Smooth muscle cell of trachea (primary cell): Measurements from ENCODE around the gene KRTAP9-8. TPM values are rescaled to one million over a fixed set of nuclear protein-coding genes. Genes with fewer than 3 reads are reported as not detected.

Experiments
- total RNA-seq: library from RNA; depleted of rRNA; stranded (reverse); fragments of >200 nt; gene quantifications from 2 replicates; pipeline ENCODE4 v1.2.1, GENCODE V29; 2014

KRTAP9-8 gene, protein sequence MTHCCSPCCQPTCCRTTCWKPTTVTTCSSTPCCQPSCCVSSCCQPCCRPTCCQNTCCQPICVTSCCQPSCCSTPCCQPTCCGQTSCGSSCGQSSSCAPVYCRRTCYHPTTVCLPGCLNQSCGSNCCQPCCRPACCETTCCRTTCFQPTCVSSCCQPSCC
- total RNA-seq: not detected in 2 replicates

DNA sequence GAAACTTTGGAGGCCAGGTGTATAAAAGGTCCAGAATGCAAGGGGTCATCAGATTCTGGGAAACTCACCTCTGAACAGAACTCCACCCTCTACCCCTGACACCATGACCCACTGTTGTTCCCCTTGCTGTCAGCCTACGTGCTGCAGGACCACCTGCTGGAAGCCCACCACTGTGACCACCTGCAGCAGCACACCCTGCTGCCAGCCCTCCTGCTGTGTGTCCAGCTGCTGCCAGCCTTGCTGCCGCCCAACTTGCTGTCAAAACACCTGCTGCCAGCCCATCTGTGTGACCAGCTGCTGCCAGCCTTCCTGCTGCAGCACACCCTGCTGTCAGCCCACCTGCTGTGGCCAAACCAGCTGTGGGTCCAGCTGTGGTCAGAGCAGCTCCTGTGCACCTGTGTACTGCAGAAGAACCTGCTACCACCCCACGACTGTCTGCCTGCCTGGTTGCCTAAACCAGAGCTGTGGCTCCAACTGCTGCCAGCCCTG, at the start of gene KRTAP9-8:
KRTAP9-8 (plus strand) TSS at position 51 of the 489 bp plus-strand sequence; CDS start at position 104, 53 bp downstream.

DNA sequence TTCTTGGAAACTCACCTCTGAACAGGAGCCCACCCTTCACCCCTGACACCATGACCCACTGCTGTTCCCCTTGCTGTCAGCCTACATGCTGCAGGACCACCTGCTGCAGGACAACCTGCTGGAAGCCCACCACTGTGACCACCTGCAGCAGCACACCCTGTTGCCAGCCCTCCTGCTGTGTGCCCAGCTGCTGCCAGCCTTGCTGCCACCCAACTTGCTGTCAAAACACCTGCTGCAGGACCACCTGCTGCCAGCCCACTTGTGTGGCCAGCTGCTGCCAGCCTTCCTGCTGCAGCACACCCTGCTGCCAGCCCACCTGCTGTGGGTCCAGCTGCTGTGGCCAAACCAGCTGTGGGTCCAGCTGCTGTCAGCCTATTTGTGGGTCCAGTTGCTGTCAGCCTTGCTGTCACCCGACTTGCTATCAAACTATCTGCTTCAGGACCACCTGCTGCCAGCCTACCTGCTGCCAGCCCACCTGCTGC, 47.9 kb upstream of the KRTAP9-8 start, which contains the start of gene KRTAP9-1:
KRTAP9-1 (plus strand) TSS at position 51 of the 482 bp plus-strand sequence; CDS start at position 51, 0 bp downstream.

DNA sequence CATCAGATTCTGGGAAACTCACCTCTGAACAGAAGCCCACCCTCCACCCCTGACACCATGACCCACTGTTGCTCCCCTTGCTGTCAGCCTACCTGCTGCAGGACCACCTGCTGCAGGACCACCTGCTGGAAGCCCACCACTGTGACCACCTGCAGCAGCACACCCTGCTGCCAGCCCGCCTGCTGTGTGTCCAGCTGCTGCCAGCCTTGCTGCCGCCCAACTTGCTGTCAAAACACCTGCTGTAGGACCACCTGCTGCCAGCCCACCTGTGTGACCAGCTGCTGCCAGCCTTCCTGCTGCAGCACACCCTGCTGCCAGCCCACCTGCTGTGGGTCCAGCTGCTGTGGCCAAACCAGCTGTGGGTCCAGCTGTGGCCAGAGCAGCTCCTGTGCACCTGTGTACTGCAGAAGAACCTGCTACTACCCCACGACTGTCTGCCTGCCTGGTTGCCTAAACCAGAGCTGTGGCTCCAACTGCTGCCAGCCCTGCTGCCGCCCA, 11.2 kb upstream of the KRTAP9-8 start, which contains the start of gene KRTAP9-2:
KRTAP9-2 (plus strand) TSS at position 51 of the 498 bp plus-strand sequence; CDS start at position 58, 7 bp downstream.

DNA sequence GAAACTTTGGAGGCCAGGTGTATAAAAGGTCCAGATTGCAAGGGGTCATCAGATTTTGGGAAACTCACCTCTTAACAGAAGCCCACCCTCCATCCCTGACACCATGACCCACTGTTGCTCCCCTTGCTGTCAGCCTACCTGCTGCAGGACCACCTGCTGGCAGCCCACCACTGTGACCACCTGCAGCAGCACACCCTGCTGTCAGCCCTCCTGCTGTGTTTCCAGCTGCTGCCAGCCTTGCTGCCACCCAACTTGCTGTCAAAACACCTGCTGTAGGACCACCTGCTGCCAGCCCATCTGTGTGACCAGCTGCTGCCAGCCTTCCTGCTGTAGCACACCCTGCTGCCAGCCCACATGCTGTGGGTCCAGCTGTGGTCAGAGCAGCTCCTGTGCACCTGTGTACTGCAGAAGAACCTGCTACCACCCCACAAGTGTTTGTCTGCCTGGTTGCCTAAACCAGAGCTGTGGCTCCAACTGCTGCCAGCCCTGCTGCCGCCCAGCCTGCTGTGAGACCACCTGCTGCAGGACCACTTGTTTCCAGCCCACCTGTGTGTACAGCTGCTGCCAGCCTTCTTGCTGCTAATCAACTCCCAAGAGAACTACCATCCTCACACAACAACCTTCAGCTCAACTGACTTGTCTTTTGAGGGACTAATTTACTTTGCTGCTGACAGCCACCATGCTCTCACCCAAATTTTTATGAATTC, 5.2 kb upstream of the KRTAP9-8 start, which contains the start of gene KRTAP9-3:
KRTAP9-3 (plus strand) TSS at position 51 of the 707 bp plus-strand sequence; CDS start at position 104, 53 bp downstream.

DNA sequence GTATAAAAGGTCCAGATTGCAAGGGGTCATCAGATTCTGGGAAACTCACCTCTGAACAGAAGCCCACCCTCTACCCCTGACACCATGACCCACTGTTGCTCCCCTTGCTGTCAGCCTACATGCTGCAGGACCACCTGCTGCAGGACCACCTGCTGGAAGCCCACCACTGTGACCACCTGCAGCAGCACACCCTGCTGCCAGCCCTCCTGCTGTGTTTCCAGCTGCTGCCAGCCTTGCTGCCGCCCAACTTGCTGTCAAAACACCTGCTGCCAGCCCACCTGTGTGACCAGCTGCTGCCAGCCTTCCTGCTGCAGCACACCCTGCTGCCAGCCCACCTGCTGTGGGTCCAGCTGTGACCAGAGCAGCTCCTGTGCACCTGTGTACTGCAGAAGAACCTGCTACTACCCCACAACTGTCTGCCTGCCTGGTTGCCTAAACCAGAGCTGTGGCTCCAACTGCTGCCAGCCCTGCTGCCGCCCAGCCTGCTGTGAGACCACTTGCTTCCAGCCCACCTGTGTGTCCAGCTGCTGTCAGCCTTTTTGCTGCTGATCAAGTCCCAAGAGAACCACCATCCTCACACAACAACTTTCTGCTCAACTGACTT, 11.9 kb downstream of the KRTAP9-8 start, which contains the start of gene KRTAP9-4:
KRTAP9-4 (plus strand) TSS at position 51 of the 604 bp plus-strand sequence; CDS start at position 85, 34 bp downstream.

DNA sequence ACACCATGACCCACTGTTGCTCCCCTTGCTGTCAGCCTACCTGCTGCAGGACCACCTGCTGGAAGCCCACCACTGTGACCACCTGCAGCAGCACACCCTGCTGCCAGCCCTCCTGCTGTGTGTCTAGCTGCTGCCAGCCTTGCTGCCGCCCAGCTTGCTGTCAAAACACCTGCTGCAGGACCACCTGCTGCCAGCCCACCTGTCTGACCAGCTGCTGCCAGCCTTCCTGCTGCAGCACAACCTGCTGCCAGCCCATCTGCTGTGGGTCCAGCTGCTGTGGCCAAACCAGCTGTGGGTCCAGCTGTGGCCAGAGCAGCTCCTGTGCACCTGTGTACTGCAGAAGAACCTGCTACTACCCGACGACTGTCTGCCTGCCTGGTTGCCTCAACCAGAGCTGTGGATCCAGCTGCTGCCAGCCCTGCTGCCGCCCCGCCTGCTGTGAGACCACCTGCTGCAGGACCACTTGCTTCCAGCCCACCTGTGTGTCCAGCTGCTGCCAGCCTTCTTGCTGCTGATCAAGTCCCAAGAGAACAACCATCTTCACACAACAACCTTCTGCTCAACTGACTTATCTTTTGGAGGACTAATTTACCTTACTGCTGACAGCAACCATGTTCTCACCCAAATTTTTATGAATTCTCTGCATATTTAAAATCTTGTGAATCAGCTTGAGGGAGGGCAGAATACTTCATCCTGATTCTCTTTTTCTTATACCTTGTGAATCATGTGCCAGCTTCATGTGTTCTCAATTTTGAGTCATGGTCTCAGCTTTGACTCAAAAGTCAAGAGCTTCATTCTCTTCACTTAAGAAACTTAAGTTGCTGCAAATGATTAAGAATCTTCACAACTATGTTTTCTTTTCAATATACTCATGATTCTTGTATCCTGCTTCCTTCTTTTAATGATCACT, 17.8 kb downstream of the KRTAP9-8 start, which contains the start of gene KRTAP9-9:
KRTAP9-9 (plus strand) TSS at position 4 of the 910 bp plus-strand sequence.

DNA sequence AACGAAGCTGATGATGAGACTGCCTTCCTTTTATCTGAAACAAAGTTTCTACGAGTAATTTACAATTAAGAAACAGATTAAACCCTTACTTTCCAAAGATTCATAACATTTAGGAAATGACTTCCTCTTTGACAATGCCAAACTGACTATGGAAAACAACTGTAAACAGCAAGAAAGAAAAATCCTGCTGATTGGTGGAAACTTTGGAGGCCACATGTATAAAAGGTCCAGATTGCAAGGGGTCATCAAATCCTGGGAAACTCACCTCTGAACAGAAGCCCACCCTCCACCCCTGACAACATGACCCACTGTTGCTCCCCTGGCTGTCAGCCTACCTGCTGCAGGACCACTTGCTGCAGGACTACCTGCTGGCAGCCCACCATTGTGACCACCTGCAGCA, 27.3 kb downstream of the KRTAP9-8 start, which contains the start of gene KRTAP9-6:
KRTAP9-6 (plus strand) TSS at position 301 of the 400 bp plus-strand sequence; CDS start at position 301, 0 bp downstream.

DNA sequence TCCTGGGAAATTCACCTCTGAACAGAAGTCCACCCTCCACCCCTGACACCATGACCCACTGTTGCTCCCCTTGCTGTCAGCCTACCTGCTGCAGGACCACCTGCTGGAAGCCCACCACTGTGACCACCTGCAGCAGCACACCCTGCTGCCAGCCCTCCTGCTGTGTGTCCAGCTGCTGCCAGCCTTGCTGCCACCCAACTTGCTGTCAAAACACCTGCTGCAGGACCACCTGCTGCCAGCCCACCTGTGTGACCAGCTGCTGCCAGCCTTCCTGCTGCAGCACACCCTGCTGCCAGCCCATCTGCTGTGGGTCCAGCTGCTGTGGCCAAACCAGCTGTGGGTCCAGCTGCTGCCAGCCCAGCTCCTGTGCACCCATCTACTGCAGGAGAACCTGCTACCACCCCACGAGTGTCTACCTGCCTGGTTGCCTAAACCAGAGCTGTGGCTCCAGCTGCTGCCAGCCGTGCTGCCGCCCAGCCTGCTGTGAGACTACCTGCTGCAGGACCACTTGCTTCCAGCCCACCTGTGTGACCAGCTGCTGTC, 37.9 kb downstream of the KRTAP9-8 start, which contains the start of gene KRTAP9-7:
KRTAP9-7 (plus strand) TSS at position 51 of the 543 bp plus-strand sequence; CDS start at position 51, 0 bp downstream.

Other genes with a start within 250 kb of the KRTAP9-8 start
- not detected in 2 replicates for gene KRTAP3-3, start 243.8 kb upstream of the KRTAP9-8 start, total RNA-seq
- not detected in 2 replicates for gene KRTAP3-2, start 238.1 kb upstream of the KRTAP9-8 start, total RNA-seq
- not detected in 2 replicates for gene KRTAP3-1, start 228.9 kb upstream of the KRTAP9-8 start, total RNA-seq
- gene KRTAP1-5, start 210.8 kb upstream of the KRTAP9-8 start, total RNA-seq: 2.2 TPM in 1 of 2 replicates, not detected in the other
- not detected in 2 replicates for gene KRTAP1-4, start 207.8 kb upstream of the KRTAP9-8 start, total RNA-seq
- gene KRTAP1-3, start 203.1 kb upstream of the KRTAP9-8 start, total RNA-seq: not detected in 2 replicates
- not detected in 2 replicates for gene KRTAP1-1, start 196.5 kb upstream of the KRTAP9-8 start, total RNA-seq
- not detected in 2 replicates for gene KRTAP2-1, start 190.7 kb upstream of the KRTAP9-8 start, total RNA-seq
- not detected in 2 replicates for gene KRTAP2-2, start 182.8 kb upstream of the KRTAP9-8 start, total RNA-seq
- not detected in 2 replicates for gene KRTAP2-3, start 177.9 kb upstream of the KRTAP9-8 start, total RNA-seq
- not detected in 2 replicates for gene KRTAP2-4, start 172.1 kb upstream of the KRTAP9-8 start, total RNA-seq
- not detected in 2 replicates for gene KRTAP4-7, start 153.8 kb upstream of the KRTAP9-8 start, total RNA-seq
- gene KRTAP4-8, start 139.9 kb upstream of the KRTAP9-8 start, total RNA-seq: not detected in 2 replicates
- gene KRTAP4-16, start 135.8 kb upstream of the KRTAP9-8 start, total RNA-seq: not detected in 2 replicates
- not detected in 2 replicates for gene KRTAP4-9, start 132.6 kb upstream of the KRTAP9-8 start, total RNA-seq
- gene KRTAP4-11, start 119.6 kb upstream of the KRTAP9-8 start, total RNA-seq: not detected in 2 replicates
- gene KRTAP4-12, start 113.8 kb upstream of the KRTAP9-8 start, total RNA-seq: not detected in 2 replicates
- gene KRTAP4-6, start 97.5 kb upstream of the KRTAP9-8 start, total RNA-seq: not detected in 2 replicates
- not detected in 2 replicates for gene KRTAP4-5, start 88.2 kb upstream of the KRTAP9-8 start, total RNA-seq
- not detected in 2 replicates for gene KRTAP4-4, start 77.3 kb upstream of the KRTAP9-8 start, total RNA-seq
- gene KRTAP4-3, start 69.8 kb upstream of the KRTAP9-8 start, total RNA-seq: not detected in 2 replicates
- not detected in 2 replicates for gene KRTAP4-2, start 59.8 kb upstream of the KRTAP9-8 start, total RNA-seq
- gene KRTAP4-1, start 53.1 kb upstream of the KRTAP9-8 start, total RNA-seq: not detected in 2 replicates
- gene KRTAP9-1, start 48.1 kb upstream of the KRTAP9-8 start, total RNA-seq: not detected in 2 replicates
- gene KRTAP9-2, start 11.4 kb upstream of the KRTAP9-8 start, total RNA-seq: not detected in 2 replicates
- not detected in 2 replicates for gene KRTAP9-3, start 5.5 kb upstream of the KRTAP9-8 start, total RNA-seq
- not detected in 2 replicates for gene KRTAP9-4, start 11.7 kb downstream of the KRTAP9-8 start, total RNA-seq
- gene KRTAP9-9, start 17.4 kb downstream of the KRTAP9-8 start, total RNA-seq: not detected in 2 replicates
- gene KRTAP9-6, start 27.4 kb downstream of the KRTAP9-8 start, total RNA-seq: not detected in 2 replicates
- not detected in 2 replicates for gene KRTAP9-7, start 37.7 kb downstream of the KRTAP9-8 start, total RNA-seq
- not detected in 2 replicates for gene KRTAP29-1, start 64.9 kb downstream of the KRTAP9-8 start, total RNA-seq
- not detected in 2 replicates for gene KRTAP16-1, start 71.3 kb downstream of the KRTAP9-8 start, total RNA-seq
- gene KRTAP17-1, start 77.7 kb downstream of the KRTAP9-8 start, total RNA-seq: not detected in 2 replicates
- not detected in 2 replicates for gene KRT33A, start 112.8 kb downstream of the KRTAP9-8 start, total RNA-seq
- gene KRT33B, start 131.8 kb downstream of the KRTAP9-8 start, total RNA-seq: not detected in 2 replicates
- gene KRT34, start 144.3 kb downstream of the KRTAP9-8 start, total RNA-seq: 0.17 TPM in 1 of 2 replicates, not detected in the other
- not detected in 2 replicates for gene KRT31, start 159.6 kb downstream of the KRTAP9-8 start, total RNA-seq
- gene KRT37, start 186.6 kb downstream of the KRTAP9-8 start, total RNA-seq: not detected in 2 replicates
- not detected in 2 replicates for gene KRT38, start 203.0 kb downstream of the KRTAP9-8 start, total RNA-seq
- gene KRT32, start 229.4 kb downstream of the KRTAP9-8 start, total RNA-seq: not detected in 2 replicates
- gene KRT35, start 243.2 kb downstream of the KRTAP9-8 start, total RNA-seq: not detected in 2 replicates